Measurements from ENCODE around the gene KRT37.
"Not testable (repeated sequence)": the region's sequence is repeated elsewhere in the genome, so short reads cannot be mapped to it uniquely, and the experiment has no call there.

The KRT37 gene

DNA sequence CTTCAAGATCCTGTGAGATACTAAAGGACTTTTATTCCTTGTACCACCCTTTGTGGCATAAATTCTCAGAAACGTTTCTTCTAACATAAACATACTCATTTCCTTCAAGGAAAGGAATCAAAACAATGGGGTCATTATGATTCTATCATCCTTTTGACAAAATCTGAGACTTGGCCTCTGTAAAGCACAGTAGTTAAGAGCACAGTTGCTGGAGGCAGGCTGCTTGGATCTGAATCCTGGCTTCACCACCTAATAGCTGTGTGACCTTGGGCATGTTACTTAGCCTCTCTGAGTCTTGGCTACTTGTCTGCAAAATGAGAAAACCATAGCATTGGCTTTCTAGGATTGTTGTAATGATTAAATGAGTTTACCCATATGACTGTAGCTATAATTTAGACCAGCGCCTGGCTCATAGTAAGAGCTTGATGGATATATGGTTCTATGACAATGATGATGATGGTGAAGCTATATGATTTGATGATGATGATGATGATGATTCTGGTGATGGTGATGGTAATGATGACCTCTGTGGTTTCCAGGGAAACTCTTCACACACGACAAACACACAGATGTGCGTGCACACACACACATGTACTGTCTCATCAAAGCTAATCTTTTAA is 20.9 kb downstream of the KRT37 start:
- no peak for DNase-seq

DNA sequence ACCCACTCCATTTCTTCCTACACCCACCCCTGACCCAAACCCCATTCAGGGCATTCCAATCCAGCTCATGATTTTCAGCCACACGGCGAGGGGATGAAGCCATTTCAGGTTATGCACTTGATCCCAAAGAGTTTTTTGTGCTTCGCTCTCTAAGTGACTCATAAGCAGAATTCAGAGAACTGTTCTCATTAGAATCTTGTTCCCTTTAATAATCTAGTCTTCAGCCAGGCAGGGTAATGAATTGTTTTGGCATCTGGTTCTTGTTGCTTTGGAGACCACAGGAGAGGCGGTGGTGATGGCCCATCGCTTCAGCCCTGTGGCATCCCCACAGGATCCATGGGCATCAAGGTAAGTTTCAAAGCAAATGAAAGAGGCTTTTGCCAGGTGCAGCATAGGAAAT is 22.2 kb downstream of the KRT37 start:
- DNase-seq = no peak

DNA sequence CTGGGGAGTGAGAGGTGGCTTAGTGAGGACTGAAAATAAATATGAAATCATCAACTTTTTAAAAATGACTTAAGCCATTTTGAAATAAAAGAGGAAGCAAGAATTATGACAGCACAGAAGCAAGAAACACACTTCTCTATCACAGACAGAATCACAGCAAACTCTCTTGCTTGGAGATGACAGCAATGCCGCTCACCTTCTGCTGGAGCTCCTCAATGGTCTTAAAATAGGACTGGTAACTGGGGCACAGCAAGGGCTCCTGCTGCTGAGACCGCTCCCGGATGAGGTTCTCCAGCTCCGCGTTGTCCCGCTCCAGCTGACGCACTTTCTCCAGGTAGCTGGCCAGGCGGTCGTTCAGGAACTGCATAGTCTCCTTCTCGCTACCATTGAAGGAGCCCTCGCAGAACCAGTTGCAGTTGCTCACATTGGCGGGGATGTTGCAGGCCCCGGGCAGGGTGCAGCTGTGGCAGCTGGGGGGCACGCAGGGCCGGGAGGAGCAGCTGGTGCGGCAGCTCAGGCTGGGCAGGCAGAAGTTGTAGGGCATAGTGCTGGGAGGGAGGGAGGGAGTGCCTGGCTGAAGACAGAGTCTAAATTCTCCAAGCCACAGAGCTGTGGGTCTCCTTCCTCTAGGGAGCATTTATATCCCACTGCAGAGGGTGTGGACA is 27.3 kb downstream of the KRT37 start, which contains the start of gene KRT31:
KRT31 (minus strand) TSS at position 613 of the 665 bp plus-strand sequence; CDS start at position 544, 69 bp downstream.
- no peak for DNase-seq

DNA sequence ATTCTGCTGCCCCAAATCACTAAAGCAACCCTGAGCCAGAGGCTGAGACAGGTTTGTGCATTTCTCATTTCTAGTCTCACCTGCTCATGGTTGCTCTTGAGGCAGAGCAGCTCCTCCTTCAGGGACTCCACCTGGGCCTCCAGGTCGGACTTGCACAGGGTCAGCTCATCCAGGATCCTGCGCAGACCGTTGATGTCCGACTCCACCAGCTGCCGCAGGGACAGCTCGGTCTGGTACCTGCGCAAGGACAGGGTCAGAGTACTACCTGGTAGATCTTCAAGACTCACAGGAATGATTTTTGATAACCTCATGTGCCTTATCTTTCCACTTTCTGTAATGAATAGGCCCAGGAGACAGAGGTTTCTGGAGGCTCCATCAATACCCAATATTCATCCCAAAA is 28.0 kb downstream of the KRT37 start:
- DNase-seq = no peak

DNA sequence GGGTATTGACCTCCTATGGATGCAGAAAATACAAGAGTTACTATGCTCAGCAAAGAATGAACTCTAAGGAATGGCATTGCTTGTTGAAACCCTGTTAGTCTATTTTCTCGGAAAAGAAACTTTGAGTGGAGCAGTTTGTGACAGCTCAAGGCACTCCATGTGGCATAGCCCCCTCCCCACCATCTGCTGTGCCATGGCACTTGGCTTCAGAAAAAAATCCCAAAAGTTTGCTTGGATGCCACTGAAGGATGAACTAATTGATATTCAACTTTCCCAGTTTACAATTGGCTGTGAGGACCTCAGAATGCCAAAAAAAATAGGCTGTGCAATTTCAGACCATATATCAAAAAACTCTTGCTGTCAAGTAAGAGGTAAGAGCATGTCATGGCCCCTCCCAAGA is 28.8 kb downstream of the KRT37 start:
- DNase-seq = no peak

DNA sequence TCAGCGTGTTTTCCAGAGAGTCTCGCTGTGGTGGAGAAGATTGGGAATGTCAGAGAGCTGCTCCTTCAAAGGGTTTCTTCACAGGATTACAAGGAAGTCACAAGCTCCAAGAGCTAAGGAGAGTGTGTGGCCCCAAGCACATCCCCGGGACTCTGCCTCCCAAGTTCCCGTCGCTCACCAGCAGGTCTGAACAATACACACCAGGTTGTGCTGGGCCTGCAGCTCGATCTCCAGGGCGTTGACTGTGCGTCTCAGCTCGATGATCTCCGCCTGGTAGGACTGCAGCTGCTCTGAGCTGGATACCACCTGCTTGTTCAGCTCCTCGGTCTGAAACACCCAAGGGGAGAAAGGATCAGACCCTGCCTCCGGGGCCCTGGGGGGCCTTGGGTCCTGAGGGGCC is 29.3 kb downstream of the KRT37 start:
- DNase-seq = not testable (repeated sequence)

DNA sequence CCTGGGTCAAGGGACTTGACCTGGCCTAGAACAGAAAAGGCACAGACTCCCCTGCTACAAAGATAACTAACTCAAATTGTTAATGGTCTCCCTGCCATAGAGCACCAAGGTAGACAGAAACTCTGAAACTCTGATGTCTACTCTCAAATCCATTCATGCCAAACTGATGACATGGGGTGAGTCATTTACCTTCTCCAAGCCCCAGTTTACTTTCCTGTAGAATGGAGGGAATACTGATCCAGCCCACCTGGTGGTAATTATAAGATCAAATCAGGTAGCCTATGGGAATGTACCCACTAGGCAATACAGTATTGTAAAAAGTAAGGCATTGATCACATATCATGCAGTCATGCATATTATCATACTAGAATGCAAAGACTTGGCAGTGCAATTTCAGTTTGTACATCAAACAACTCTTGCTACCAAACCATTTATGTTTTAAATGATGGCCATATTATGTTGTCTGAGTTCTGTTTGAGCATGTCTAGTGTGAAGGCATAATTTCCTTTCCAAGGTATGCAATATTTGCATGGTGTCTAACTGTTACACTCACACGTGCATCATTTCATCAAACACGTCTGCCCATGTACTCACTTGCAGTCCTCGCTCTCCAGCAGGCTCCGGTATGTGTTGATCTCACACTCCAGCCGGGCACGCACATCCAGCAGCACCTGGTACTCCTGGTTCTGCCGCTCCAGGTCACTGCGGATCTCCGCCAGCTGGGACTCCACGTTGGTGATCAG is 30.0 kb downstream of the KRT37 start:
- DNase-seq = no peak

DNA sequence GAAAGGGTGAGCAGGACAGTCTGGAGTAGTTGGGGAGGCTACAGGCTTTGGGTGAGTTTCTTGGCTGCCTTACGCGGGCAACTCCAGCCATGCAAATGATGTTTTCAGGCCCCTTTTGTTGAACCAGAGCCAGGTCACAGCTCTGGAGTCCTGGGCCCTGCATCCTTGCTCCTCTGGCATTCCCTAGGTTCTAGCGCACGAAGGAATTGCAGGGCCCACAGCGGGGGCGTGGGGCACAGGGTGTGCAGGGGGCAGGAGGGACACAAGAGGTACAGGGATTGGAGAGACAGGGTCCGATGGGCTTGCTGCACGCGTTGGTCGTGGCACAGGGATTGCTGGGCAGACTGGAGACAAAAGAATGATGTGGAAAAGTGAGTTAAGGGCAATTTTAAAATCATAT is 30.6 kb downstream of the KRT37 start:
- DNase-seq = no peak

DNA sequence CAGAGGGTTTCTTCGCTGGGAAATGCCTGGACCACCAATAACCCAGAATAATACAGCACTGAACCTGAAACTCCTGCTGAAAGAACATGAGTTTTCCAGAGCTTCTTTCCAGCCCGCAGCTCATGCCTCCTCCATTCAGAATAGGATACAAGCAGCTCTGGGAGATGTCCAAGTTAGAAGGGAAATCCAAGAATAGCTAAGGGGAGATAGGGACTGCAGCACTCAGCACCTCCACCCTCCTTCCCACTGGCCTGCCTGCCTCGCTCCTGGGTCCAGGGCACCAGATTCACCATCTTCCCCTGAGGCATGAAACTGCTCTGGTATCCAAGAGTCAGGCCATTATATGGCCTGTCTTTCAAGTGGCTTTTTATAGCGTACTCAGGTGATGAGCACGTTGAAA is 31.1 kb downstream of the KRT37 start:
- no peak for DNase-seq

DNA sequence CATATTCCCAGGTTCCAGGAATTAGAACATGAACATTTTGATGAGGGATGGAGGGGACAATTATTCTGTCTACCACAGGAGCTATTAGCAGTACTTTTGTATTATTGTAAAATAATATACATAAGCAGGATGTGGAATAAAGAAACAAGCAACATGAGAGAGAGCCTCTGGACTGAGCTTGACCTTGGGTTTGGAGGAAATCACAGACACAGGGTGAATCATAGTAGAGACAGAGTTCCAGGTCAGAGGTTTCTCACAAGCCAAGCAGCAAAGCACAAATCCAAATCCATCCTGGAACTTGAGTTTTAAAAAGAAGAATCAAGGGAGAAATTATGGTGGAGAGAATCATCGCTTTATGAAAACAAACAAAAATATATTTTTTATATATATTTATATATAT is 32.1 kb downstream of the KRT37 start:
- DNase-seq = no peak

DNA sequence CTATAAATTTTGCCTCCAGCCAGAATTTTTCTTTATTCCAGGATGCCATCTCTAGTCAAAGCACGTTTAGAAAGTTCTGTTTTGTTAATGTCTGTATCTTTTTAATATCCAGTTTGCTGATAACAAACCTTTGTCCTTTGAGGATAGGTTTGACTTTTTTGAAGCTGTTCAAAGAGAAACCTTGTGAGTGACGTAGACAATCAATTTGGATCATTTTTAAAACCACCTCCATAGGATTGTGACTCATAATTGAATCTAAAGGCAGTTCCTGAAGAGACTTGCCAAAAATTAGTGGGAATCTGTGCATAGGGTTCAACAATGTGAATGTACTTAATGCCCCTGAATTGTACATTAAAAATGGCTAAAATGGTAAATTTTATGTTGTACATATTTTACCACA is 32.9 kb downstream of the KRT37 start:
- no peak for DNase-seq

DNA sequence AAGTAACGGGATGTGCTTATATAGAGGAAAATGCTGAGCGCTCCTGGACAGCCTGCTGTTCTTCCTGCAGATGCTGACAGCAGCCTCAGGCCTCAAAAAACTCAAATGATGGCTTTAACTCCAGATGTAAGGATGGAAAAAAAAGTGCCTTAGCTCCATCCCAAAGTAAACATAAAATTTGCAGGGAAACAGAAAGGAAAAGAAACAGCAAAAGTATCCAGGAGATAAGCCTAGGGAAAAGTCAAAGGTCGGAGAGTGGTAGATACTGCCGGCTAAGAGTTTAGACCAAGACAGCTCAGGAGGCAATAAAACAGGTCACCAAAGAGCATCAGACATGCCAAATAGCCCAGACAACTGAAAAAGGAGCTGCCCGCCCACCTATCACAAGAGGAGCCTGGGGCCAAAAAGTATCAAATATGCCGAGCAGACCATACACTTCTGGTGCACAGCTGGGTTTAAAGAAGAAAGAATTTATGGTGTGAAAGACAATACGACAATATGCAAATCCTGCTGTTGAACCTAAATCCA is 33.9 kb downstream of the KRT37 start:
- DNase-seq = no peak

DNA sequence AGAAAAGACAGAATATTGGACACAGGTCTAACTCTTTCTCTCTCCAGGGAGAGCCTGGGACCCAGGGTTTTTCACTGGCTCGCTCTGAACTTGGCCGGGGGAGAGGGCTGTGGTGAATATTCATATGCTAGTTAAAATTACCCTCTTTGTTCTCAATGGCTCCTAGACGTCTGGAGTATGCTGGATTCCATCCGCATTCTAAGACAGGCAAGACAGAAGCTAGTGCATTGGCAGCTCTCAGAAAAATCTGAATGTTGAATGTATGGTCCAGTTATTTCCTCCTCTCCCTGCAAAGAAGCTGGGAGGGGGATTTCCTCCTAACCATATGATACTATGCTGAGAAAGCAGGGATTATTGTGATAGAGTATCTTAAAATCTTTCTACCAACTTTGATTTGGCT is 36.7 kb downstream of the KRT37 start:
- no peak for DNase-seq

DNA sequence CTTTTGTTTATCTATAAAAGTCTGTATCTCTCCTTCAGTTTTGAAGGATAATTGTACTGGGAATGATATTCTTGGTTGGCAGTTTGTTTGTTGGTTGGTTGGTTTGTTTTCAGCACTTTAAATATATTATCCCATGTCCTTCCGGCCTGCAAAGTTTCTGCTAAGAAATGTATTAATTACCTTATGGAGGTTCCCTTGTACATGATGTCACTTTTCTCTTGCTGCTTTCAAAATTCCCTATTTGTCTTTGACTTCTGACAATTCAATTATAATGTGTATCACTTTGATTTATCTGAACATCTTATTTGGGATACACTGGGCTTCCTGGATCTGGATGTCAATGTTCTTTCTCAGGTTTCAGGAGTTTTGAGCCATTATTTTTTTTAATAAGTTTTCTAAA is 38.2 kb downstream of the KRT37 start:
- DNase-seq = no peak

DNA sequence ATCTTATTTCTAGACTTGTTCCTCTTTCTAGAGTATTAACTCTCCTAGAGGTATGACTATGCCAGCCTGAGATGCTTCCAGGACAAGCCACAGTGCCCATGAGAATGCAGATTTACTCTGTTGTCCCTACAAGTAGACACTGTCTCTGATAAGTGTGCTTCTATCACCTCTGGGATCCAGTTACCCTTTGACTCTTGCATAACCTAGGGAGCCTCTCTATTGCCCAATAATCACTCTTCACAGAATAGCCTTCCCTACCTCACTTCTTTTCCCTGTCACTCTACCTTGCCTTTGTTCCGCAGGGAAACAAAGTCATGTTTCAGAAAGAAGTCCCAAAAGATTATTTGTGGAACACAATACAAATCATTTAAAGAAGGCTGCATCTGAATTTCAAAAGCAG is 40.7 kb downstream of the KRT37 start:
- no peak for DNase-seq

DNA sequence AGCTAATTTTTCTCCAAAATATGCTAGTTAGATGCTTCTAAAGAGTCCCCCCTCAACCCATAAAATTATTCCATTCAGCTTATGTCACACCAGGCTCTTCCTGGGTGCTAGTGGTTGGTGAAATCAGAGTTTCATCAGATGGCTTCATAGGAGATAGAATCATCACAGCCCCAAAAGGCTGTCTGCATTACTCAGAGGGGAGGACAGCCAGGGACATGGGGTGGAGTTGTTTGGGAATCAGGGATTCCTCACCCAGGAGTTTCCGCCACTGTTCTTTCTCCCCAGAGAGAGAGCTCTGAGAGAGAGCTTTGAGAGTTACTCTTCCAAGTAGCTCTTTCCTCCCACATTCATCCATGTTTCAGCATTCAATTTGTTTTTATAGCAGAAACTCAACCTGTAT is 42.0 kb downstream of the KRT37 start:
- DNase-seq = no peak

DNA sequence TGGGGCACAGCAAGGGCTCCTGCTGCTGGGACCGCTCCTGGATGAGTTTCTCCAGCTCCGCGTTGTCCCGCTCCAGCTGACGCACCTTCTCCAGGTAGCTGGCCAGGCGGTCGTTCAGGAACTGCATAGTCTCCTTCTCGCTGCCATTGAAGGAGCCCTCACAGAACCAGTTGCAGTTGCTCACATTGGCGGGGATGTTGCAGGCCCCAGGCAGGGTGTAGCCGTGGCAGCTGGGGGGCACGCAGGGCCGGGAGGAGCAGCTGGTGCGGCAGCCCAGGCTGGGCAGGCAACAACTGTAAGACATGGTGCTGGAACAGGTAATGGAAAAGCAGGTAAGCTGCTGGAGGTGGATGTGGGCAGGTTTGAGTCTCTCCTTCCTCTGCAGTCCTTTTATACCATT is 42.4 kb downstream of the KRT37 start, which contains the start of gene KRT34:
KRT34 (minus strand) TSS at position 364 of the 400 bp plus-strand sequence; CDS start at position 304, 60 bp downstream.
- not testable (repeated sequence) for DNase-seq

DNA sequence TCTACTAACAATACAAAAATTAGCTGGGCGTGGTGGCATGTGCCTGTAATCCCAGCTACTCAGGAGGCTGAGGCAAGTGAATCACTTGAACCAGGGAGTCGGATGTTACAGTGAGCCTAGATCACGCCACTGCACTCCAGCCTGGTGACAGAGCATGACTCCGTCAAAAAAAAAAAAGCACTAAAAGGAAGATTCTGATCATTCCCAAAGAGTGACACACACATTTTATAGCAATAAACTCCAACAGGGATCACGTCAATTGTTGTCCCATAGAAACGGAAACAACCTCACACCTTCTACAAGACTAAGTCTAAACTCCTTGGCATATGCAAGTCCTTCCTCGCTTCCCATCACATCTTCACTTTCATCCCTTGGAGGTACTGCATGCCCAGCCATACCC is 44.3 kb downstream of the KRT37 start:
- DNase-seq = not testable (repeated sequence)

DNA sequence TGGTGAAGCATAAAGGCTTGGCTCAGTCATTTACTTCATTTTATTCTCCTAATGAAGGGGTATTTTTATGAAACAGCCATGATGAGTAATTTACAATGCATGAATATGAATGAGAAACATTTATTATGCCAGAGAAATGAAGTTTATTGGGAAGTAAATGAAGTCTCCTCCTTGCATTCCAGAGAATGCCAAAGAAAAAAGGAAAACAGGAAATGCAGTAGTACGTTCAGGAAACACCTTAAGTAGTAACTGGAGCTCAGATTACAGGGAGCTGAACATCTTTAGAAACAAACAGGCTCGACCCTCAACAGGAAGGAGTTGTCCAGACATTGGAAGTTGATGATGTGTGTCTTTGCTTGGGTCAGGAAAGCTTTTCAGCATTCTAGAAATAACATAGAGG is 46.8 kb downstream of the KRT37 start:
- DNase-seq = no peak

All from DMS79 (cell line).